Neural progenitor cell (in vitro differentiated cells): ENCODE results near the gene SETD2. TPM values are rescaled to one million over a fixed set of nuclear protein-coding genes. Genes with fewer than 3 reads are reported as not detected.

Source experiments
- DNase-seq: peaks from one replicate; pipeline ENCODE4 v3.0.0-alpha.2; 2016; ENCODE audit warnings: low spot score
- H2AFZ ChIP-seq: fragments of 200-600 bp; sonication (generic); replicated peaks from 2 replicates; pipeline ENCODE4 v1.6.1; 2016; ENCODE audit warnings: antibody characterized with exemption
- H3F3A ChIP-seq: fragments of 200-600 bp; sonication (generic); 2 replicates; pipeline ENCODE4 v1.6.1; 2016; ENCODE audit warnings: antibody characterized with exemption, low read depth
- H3K27ac ChIP-seq: fragments of 200-600 bp; sonication (generic); 2 replicates; pipeline ENCODE4 v1.5.1; 2016; ENCODE audit warnings: mild to moderate bottlenecking
- H3K27me3 ChIP-seq: fragments of 200-600 bp; sonication (generic); 2 replicates; pipeline ENCODE4 v1.6.1; 2016; ENCODE audit warnings: mild to moderate bottlenecking, moderate library complexity
- H3K36me3 ChIP-seq: fragments of 200-600 bp; sonication (generic); 2 replicates; pipeline ENCODE4 v1.5.1; 2016
- H3K4me1 ChIP-seq: fragments of 200-600 bp; sonication (generic); 2 replicates; pipeline ENCODE4 v1.6.1; 2016; ENCODE audit warnings: mixed run types
- H3K4me2 ChIP-seq: fragments of 200-600 bp; sonication (generic); 2 replicates; pipeline ENCODE4 v1.6.1; 2016
- H3K4me3 ChIP-seq: fragments of 200-600 bp; sonication (generic); 2 replicates; pipeline ENCODE4 v1.5.1; 2016
- H3K79me2 ChIP-seq: fragments of 200-600 bp; sonication (generic); 2 replicates; pipeline ENCODE4 v1.6.1; 2016; ENCODE audit warnings: low read depth
- H3K9ac ChIP-seq: fragments of 200-600 bp; sonication (generic); 2 replicates; pipeline ENCODE4 v1.6.1; 2016
- H3K9me3 ChIP-seq: fragments of 200-600 bp; sonication (generic); 2 replicates; pipeline ENCODE4 v1.5.1; 2016; ENCODE audit warnings: low read depth
- H4K20me1 ChIP-seq: fragments of 200-600 bp; sonication (generic); 2 replicates; pipeline ENCODE4 v1.6.1; 2016; ENCODE audit warnings: low read depth
- H3K27ac Mint-ChIP-seq: 3 replicates; pipeline ENCODE4 v1.8.0; 2021; ENCODE audit warnings: mixed read lengths
- H3K27me3 Mint-ChIP-seq: 2 replicates; pipeline ENCODE4 v1.8.0; 2022; ENCODE audit warnings: low read depth, mild to moderate bottlenecking, inconsistent platforms, moderate library complexity, mixed read lengths; ENCODE audit not compliant: insufficient read depth
- H3K36me3 Mint-ChIP-seq: 3 replicates; pipeline ENCODE4 v1.8.0; 2021; ENCODE audit warnings: mixed read lengths
- H3K4me1 Mint-ChIP-seq: 3 replicates; pipeline ENCODE4 v1.8.0; 2021; ENCODE audit warnings: mixed read lengths
- H3K4me3 Mint-ChIP-seq: 3 replicates; pipeline ENCODE4 v1.8.0; 2021; ENCODE audit warnings: mild to moderate bottlenecking, moderate library complexity, mixed read lengths
- H3K9me3 Mint-ChIP-seq: 3 replicates; pipeline ENCODE4 v1.8.0; 2020; ENCODE audit warnings: mixed read lengths
- CTCF ChIP-seq: fragments of 200-600 bp; sonication (generic); IDR thresholded peaks from 2 replicates; pipeline ENCODE4 v1.5.1; 2017; ENCODE audit warnings: antibody characterized with exemption, mild to moderate bottlenecking
- EZH2 ChIP-seq: fragments of 200-600 bp; sonication (generic); IDR thresholded peaks from 2 replicates; pipeline ENCODE4 v1.6.1; 2017; ENCODE audit warnings: antibody characterized with exemption, mild to moderate bottlenecking, moderate library complexity
- EZH2phosphoT487 ChIP-seq: fragments of 200-600 bp; sonication (generic); IDR thresholded peaks from 2 replicates; pipeline ENCODE4 v1.6.1; 2017; ENCODE audit warnings: antibody characterized with exemption
- total RNA-seq: library from RNA; depleted of rRNA; stranded (reverse); fragments of >200 nt; gene quantifications from 2 replicates; pipeline ENCODE4 v1.2.3, GENCODE V29; 2015; ENCODE audit warnings: low replicate concordance

SETD2 gene
- total RNA-seq, 1 donor from 2014 or later: 46.0 TPM

- no peak overlapping the region for H3K4me3 ChIP-seq
- H3K79me2 ChIP-seq: peaks cover 22% of the 10 kb centered on the region
- H3K27me3 Mint-ChIP-seq: no peaks in the 10 kb centered on the region
- H3K27me3 ChIP-seq: no peaks in the 10 kb centered on the region
- no peak overlapping the region for H3K4me3 Mint-ChIP-seq
- TF ChIP-seq CTCF (no peak), EZH2 (no peak), EZH2phosphoT487 (no peak)
- no peak for DNase-seq
- no peaks in the 10 kb centered on the region for H3K36me3 ChIP-seq
- H2AFZ ChIP-seq: no peak overlapping the region
- H3K27ac Mint-ChIP-seq: no peak overlapping the region
- no peaks in the 10 kb centered on the region for H3K4me1 Mint-ChIP-seq
- peaks cover 8% of the 10 kb centered on the region for H4K20me1 ChIP-seq
- H3K4me2 ChIP-seq: no peak overlapping the region
- no peaks in the 10 kb centered on the region for H3K9me3 Mint-ChIP-seq
- H3K9me3 ChIP-seq: no peaks in the 10 kb centered on the region
- H3K27ac ChIP-seq: no peak overlapping the region
- no peaks in the 10 kb centered on the region for H3F3A ChIP-seq
- H3K36me3 Mint-ChIP-seq: peaks cover 24% of the 10 kb centered on the region
- no peak overlapping the region for H3K9ac ChIP-seq
- no peaks in the 10 kb centered on the region for H3K4me1 ChIP-seq
Measured at GRCh38 chr3:47056705-47057104, 107.2 kb downstream of the SETD2 start.

GRCh38 chr3:47054412-47054811, 109.5 kb downstream of the SETD2 start:
- no peak for TF ChIP-seq EZH2
- no peak for TF ChIP-seq EZH2phosphoT487
- no peak for TF ChIP-seq CTCF
- no peak overlapping the region for H3K4me3 Mint-ChIP-seq

GRCh38 chr3:47047673-47048072, 116.2 kb downstream of the SETD2 start:
- Histone ChIP-seq H3K79me2 (peaks cover 11% of the 10 kb centered on the region), H3K36me3 (no peaks in the 10 kb centered on the region), H4K20me1 (no peaks in the 10 kb centered on the region), H3F3A (no peaks in the 10 kb centered on the region), H2AFZ (no peak overlapping the region), H3K4me1 (no peaks in the 10 kb centered on the region), H3K27ac (no peak overlapping the region), H3K9ac (no peak overlapping the region), H3K9me3 (no peaks in the 10 kb centered on the region), H3K27me3 (no peaks in the 10 kb centered on the region), H3K4me2 (no peak overlapping the region), H3K4me3 (no peak overlapping the region)
- Mint-ChIP-seq H3K27me3 (peaks cover 2% of the 10 kb centered on the region), H3K9me3 (no peaks in the 10 kb centered on the region), H3K4me1 (no peaks in the 10 kb centered on the region), H3K36me3 (peaks cover 7% of the 10 kb centered on the region), H3K4me3 (no peak overlapping the region), H3K27ac (no peak overlapping the region)
- TF ChIP-seq EZH2 (no peak), EZH2phosphoT487 (no peak), CTCF (no peak)
- no peak for DNase-seq

More at GRCh38 chr3:47054412-47054811, 109.5 kb downstream of the SETD2 start:
- Histone ChIP-seq H4K20me1 (peaks cover 8% of the 10 kb centered on the region), H3K36me3 (no peaks in the 10 kb centered on the region), H3K27me3 (no peaks in the 10 kb centered on the region), H3K4me3 (no peak overlapping the region), H3K4me1 (no peaks in the 10 kb centered on the region), H3K27ac (no peak overlapping the region), H3K79me2 (peaks cover 11% of the 10 kb centered on the region), H3K9me3 (no peaks in the 10 kb centered on the region), H3K9ac (no peak overlapping the region), H3K4me2 (no peak overlapping the region), H3F3A (no peaks in the 10 kb centered on the region), H2AFZ (no peak overlapping the region)
- Mint-ChIP-seq H3K9me3 (no peaks in the 10 kb centered on the region), H3K27ac (no peak overlapping the region), H3K4me1 (no peaks in the 10 kb centered on the region), H3K27me3 (no peaks in the 10 kb centered on the region), H3K36me3 (peaks cover 19% of the 10 kb centered on the region)
- DNase-seq: no peak

- Mint-ChIP-seq H3K36me3 (peaks cover 9% of the 10 kb centered on the region), H3K27ac (no peak overlapping the region), H3K9me3 (no peaks in the 10 kb centered on the region), H3K4me1 (no peaks in the 10 kb centered on the region), H3K27me3 (peaks cover 2% of the 10 kb centered on the region), H3K4me3 (no peak overlapping the region)
- no peak overlapping the region for H3K27ac ChIP-seq
- H3K36me3 ChIP-seq: no peaks in the 10 kb centered on the region
- no peak overlapping the region for H2AFZ ChIP-seq
- H3K4me1 ChIP-seq: no peaks in the 10 kb centered on the region
- no peaks in the 10 kb centered on the region for H3K27me3 ChIP-seq
- peaks cover 6% of the 10 kb centered on the region for H4K20me1 ChIP-seq
- DNase-seq: no peak
- no peaks in the 10 kb centered on the region for H3K9me3 ChIP-seq
- no peak overlapping the region for H3K9ac ChIP-seq
- H3K4me3 ChIP-seq: no peak overlapping the region
- H3K79me2 ChIP-seq: peaks cover 11% of the 10 kb centered on the region
- TF ChIP-seq EZH2 (no peak), CTCF (no peak), EZH2phosphoT487 (no peak)
- no peak overlapping the region for H3K4me2 ChIP-seq
- no peaks in the 10 kb centered on the region for H3F3A ChIP-seq
Measured at GRCh38 chr3:47047069-47047468, 116.8 kb downstream of the SETD2 start.
